ENCODE data around the gene CLPTM1.
"Not testable (repeated sequence)": the region's sequence is repeated elsewhere in the genome, so short reads cannot be mapped to it uniquely, and the experiment has no call there.

The CLPTM1 gene

GRCh38 chr19:44973982-44974735 is 19.0 kb downstream of the CLPTM1 start:
- in situ Hi-C loops (cut with MboI; ENCODE audit: low sequenced_read_pairs): no loop called here

- in situ Hi-C loops (cut with MboI; ENCODE audit: low sequenced_read_pairs): no loop called here
Observed at GRCh38 chr19:44974857-44975256, 19.7 kb downstream of the CLPTM1 start.

- in situ Hi-C loops (cut with MboI; ENCODE audit: low sequenced_read_pairs): no loop called here
Observed at GRCh38 chr19:44975444-44975843, 20.3 kb downstream of the CLPTM1 start.

DNA sequence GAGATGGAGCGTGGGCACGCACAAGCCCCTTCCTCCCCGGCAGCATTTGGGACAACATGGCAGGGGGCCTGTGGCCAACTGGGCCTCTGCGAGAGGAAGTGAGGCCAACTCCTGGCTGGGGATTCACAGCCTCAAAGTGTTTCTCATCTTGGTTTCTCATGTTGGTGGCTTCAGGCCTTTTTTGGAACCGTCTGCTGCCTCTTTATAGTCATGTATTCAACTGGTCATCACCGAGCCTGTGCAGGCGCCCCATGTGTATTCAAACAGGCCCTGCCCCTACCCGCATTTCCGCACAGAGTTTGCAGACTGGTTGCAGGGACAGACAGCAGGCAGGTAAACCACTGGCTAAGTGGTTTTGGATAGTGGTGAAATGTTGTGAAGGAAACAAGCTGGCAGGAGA is 28.8 kb downstream of the CLPTM1 start:
- in situ Hi-C loops (cut with MboI; ENCODE audit: low sequenced_read_pairs): no loop called here

GRCh38 chr19:44985445-44985844 is 30.3 kb downstream of the CLPTM1 start:
- in situ Hi-C loops (cut with MboI; ENCODE audit: low sequenced_read_pairs): no loop called here

DNA sequence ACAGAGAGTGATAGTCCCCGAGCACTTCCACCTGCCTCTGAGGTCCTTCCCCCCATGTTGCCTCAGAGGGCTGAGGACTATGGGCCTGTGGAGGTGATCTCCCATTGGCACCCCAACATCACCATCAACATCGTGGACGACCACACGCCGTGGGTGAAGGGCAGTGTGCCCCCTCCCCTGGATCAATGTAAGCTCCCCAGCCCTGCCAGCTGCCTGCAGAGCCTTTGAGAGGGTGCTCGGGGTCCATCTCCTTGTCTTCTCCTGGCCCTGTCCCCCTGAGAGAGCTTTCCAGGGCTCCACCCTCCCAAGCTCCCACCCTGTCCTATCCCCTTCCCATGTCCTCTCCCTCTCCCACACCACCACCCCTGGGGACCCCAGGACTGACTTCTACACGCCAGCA is 31.2 kb downstream of the CLPTM1 start:
- in situ Hi-C loops (cut with MboI; ENCODE audit: low sequenced_read_pairs): no loop called here

DNA sequence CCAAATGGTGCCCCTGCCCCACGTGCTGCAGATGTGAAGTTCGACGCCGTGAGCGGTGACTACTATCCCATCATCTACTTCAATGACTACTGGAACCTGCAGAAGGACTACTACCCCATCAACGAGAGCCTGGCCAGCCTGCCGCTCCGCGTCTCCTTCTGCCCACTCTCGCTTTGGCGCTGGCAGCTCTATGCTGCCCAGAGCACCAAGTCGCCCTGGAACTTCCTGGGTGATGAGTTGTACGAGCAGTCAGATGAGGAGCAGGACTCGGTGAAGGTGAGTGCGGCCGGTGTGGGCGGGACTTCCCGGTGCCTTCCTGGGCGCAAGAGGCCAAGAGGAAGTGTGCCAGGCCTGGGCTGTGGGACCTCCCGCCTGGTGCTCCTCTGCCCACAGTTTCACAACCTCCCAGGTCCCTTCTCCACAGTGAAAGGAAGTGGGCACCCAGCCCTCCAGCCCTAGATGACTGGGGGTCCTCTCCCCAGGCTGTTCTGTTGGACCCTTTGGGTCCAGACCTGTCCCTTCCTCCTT is 32.0 kb downstream of the CLPTM1 start:
- in situ Hi-C loops (cut with MboI; ENCODE audit: low sequenced_read_pairs): no loop called here

DNA sequence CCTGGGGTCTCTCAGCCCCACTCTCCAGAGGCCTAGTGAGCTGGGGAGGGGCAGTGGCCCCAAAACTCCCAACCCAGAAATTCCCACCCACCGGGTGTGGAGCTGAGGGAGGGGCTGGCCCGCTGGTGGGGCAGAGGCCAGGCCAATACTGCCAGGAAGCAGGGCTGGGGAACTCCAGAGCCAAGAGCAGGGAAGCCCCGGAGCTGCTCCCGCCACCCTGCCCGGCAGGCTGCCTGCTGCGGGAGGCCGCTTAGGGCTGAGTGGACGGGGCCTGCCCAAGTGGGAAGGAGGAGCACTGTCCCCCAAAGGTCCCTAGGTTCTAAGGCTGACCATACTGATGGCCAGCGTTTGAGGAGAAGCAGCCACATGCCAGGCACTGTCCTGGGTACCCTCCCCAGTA is 33.1 kb downstream of the CLPTM1 start:
- in situ Hi-C loops (cut with MboI; ENCODE audit: low sequenced_read_pairs): no loop called here

GRCh38 chr19:44988896-44989556 is 33.8 kb downstream of the CLPTM1 start:
- in situ Hi-C loops (cut with MboI; ENCODE audit: low sequenced_read_pairs): no loop called here

- in situ Hi-C loops (cut with MboI; ENCODE audit: low sequenced_read_pairs): no loop called here
Observed at GRCh38 chr19:44990459-44990858, 35.3 kb downstream of the CLPTM1 start.

DNA sequence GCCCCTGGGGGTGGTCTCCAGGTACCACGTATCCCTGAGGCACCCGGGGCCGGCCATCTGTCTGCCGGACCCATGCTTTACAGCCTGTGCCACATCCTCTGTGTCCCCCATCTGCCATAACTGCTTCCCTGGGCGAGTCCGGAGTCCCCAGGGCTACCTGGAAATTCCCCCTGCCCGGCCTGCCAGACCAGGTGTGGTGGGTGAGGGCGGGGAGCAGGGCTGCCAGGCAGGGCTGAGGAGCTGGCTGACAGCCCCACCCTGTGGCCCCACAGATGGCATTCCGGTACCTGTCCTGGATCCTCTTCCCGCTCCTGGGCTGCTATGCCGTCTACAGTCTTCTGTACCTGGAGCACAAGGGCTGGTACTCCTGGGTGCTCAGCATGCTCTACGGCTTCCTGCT is 35.8 kb downstream of the CLPTM1 start:
- in situ Hi-C loops (cut with MboI; ENCODE audit: low sequenced_read_pairs): no loop called here

DNA sequence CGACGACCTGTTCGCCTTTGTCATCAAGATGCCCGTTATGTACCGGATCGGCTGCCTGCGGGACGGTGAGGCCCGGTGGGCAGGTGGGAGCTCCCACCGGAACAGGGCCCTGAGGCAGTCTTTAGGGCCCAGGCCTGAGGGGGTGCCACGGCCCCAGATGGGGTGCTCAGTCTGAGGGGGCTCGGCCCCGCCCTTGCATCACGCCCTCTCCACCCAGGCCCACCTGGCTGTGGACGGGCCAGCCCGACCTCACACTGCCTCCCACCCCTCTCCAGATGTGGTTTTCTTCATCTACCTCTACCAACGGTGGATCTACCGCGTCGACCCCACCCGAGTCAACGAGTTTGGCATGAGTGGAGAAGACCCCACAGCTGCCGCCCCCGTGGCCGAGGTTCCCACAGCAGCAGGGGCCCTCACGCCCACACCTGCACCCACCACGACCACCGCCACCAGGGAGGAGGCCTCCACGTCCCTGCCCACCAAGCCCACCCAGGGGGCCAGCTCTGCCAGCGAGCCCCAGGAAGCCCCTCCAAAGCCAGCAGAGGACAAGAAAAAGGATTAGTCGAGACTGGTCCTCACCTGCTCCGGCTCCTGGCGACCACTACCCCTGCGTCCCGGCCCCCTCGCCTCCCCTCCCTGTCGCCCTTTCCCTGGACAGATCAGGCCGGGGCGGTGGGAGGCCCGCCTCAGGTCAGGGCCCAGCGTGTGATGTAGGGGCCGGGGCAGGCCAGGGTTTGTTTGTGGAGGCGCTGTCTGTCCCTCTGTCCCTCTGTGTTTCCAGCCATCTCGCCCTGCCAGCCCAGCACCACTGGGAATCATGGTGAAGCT is 37.4 kb downstream of the CLPTM1 start:
- in situ Hi-C loops (cut with MboI; ENCODE audit: low sequenced_read_pairs): no loop called here

GRCh38 chr19:44993526-44993925 is 38.3 kb downstream of the CLPTM1 start:
- in situ Hi-C loops (cut with MboI; ENCODE audit: low sequenced_read_pairs): no loop called here

- in situ Hi-C loops (cut with MboI; ENCODE audit: low sequenced_read_pairs): no loop called here
Observed at GRCh38 chr19:44993926-44994537, 38.9 kb downstream of the CLPTM1 start.

- in situ Hi-C loops (cut with MboI; ENCODE audit: low sequenced_read_pairs): no loop called here
Observed at GRCh38 chr19:44998025-44998424, 42.8 kb downstream of the CLPTM1 start.

DNA sequence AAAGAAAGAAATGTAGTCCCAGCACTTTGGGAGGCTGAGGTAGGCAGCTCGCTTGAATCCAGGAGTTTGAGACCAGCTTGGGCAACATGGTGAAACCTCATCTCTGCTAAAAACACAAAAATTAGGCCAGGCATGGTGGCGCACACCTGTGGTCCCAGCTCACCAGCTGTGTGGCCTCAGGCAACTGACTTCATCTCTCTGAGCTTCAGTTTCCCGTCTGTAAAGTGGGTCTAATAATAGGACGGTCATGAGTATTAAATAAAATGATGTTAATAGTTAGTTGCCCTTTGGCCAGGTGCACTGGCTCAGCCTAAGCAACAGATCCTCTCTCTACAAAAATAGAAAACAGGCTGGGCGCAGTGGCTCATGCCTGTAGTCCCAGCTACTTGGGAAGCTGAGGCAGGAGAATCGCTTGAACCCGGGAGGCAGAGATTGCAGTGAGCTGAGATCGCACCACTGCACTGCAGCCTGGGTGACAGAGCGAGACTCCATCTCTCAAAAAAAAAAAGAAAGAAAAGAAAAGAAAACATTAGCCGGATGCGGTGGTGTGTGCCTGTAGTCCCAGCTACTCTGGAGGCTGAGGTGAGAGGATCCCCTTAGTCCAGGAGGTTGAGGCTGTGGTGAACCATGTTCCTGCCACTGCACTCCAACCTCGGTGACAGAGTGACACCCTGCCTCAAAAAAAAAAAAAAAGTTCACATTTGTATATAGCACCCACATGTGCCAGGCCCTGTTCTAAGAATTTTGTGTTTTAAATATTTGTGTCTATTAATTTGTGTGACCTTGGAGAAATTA is 44.1 kb downstream of the CLPTM1 start:
- in situ Hi-C loops (cut with MboI; ENCODE audit: low sequenced_read_pairs): not testable (repeated sequence)

- in situ Hi-C loops (cut with MboI; ENCODE audit: low sequenced_read_pairs): not testable (repeated sequence)
Observed at GRCh38 chr19:45000665-45001064, 45.5 kb downstream of the CLPTM1 start.

GRCh38 chr19:45001087-45001739 is 46.0 kb downstream of the CLPTM1 start, which contains the start of gene RELB:
TSS of gene RELB (plus strand) at chr19:45001464. CDS start at chr19:45001580, 116 bp downstream.
- in situ Hi-C loops (cut with MboI; ENCODE audit: low sequenced_read_pairs): no loop called here

DNA sequence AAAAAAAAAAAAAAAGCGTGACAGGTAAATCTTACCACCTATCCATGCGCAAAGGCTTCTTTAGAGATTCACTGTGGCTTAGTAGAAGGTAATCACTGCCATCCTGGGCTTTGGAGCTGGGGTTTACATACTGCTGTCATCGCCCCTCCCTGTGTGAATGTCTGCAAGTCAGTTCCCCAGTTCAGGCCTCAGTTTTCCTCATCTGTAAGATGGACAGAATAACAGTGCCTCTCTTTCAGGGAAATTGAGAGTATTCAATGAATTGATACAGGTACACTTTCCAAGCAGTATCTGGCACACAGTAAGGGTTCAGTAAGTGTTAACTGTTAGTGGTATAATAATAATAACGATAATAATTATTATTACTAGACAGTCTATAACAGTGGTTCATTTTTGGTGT is 48.3 kb downstream of the CLPTM1 start:
- in situ Hi-C loops (cut with MboI; ENCODE audit: low sequenced_read_pairs): no loop called here

DNA sequence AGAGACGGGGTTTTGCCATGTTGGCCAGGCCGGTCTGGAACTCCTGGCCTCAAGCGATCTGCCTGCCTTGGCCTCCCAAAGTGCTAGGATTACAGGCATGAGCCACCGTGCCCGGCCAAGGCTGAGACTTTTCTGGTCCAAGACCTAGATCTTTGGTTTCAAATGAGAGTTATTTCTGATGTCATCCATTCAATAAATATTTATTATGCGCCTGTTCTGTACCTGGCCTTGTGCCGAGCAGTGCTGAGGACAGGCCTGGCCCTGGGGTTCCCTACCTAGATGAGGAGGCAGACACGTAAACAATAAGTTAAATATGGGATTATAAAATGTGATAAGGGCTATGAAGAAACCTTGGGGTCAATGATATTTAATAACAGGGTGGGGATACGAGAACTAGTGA is 50.6 kb downstream of the CLPTM1 start:
- in situ Hi-C loops (cut with MboI; ENCODE audit: low sequenced_read_pairs): no loop called here
